Measurements from ENCODE around the gene C11orf87. TPM values are rescaled to one million over a fixed set of nuclear protein-coding genes. Genes with fewer than 3 reads are reported as not detected.

C11orf87 gene
- total RNA-seq, 2 donors from 2014 or later = not detected

- TF ChIP-seq CTCF (conservative IDR thresholded peaks at IDR 0.05) = no peak
- no peak overlapping the region for H3K9ac ChIP-seq (ENCODE audit: extremely low read depth, low read length, poor library complexity, severe bottlenecking)
- Mint-ChIP-seq H3K9me3 (no peaks in the 10 kb centered on the region), H3K4me1 (no peaks in the 10 kb centered on the region), H3K36me3 (ENCODE audit: low read depth) (no peaks in the 10 kb centered on the region), H3K4me3 (no peak overlapping the region), H3K27me3 (ENCODE audit: insufficient read depth) (peaks cover 37% of the 10 kb centered on the region), H3K27ac (no peak overlapping the region)
- H3K27ac ChIP-seq (ENCODE audit: low read depth, low read length) = no peak overlapping the region
- 82 to 83% methylated on average over 2 to 3 of the region's 3 CpGs for WGBS, 2 experiments (ENCODE audit: insufficient coverage in 1 of 2, insufficient read length in 1 of 2)
- DNase-seq = no peak
- H3K36me3 ChIP-seq (ENCODE audit: control insufficient read depth, insufficient read depth, low read length) = no peaks in the 10 kb centered on the region
- no peak overlapping the region for H3K4me3 ChIP-seq (ENCODE audit: low read length)
- H3K27me3 ChIP-seq (ENCODE audit: control insufficient read depth, insufficient read depth, low read length, poor library complexity, severe bottlenecking) = peaks cover 71% of the 10 kb centered on the region
- no peaks in the 10 kb centered on the region for H3K9me3 ChIP-seq (ENCODE audit: control insufficient read depth, low read length)
- no peaks in the 10 kb centered on the region for H3K4me1 ChIP-seq (ENCODE audit: control insufficient read depth, insufficient read depth, low read length)
These were observed 11.8 kb downstream of the C11orf87 start for GRCh38 chr11:109433753-109434256.

- Histone ChIP-seq H3K27ac (ENCODE audit: low read depth, low read length) (no peak overlapping the region), H3K4me1 (ENCODE audit: control insufficient read depth, insufficient read depth, low read length) (no peaks in the 10 kb centered on the region), H3K36me3 (ENCODE audit: control insufficient read depth, insufficient read depth, low read length) (no peaks in the 10 kb centered on the region), H3K4me3 (ENCODE audit: low read length) (no peak overlapping the region), H3K27me3 (ENCODE audit: control insufficient read depth, insufficient read depth, low read length, poor library complexity, severe bottlenecking) (peaks cover 57% of the 10 kb centered on the region), H3K9ac (ENCODE audit: extremely low read depth, low read length, poor library complexity, severe bottlenecking) (no peak overlapping the region), H3K9me3 (ENCODE audit: control insufficient read depth, low read length) (no peaks in the 10 kb centered on the region)
- 88% methylated on average over 3 of the region's 3 CpGs; no CpG with 5 or more reads in 1 of the 2 experiments for WGBS, 2 experiments (ENCODE audit: insufficient coverage in 1 of 2, insufficient read length in 1 of 2)
- no peaks in the 10 kb centered on the region for H3K4me1 Mint-ChIP-seq
- peaks cover 27% of the 10 kb centered on the region for H3K27me3 Mint-ChIP-seq (ENCODE audit: insufficient read depth)
- no peak for TF ChIP-seq CTCF (conservative IDR thresholded peaks at IDR 0.05)
- no peaks in the 10 kb centered on the region for H3K36me3 Mint-ChIP-seq (ENCODE audit: low read depth)
- no peak overlapping the region for H3K4me3 Mint-ChIP-seq
- no peaks in the 10 kb centered on the region for H3K9me3 Mint-ChIP-seq
- no peak overlapping the region for H3K27ac Mint-ChIP-seq
- DNase-seq = no peak
These were observed 13.2 kb downstream of the C11orf87 start for GRCh38 chr11:109435121-109435742.

- Mint-ChIP-seq H3K27me3 (ENCODE audit: insufficient read depth) (peaks cover 3% of the 10 kb centered on the region), H3K9me3 (no peaks in the 10 kb centered on the region), H3K27ac (no peak overlapping the region), H3K4me1 (no peaks in the 10 kb centered on the region), H3K4me3 (no peak overlapping the region), H3K36me3 (ENCODE audit: low read depth) (no peaks in the 10 kb centered on the region)
- H3K9me3 ChIP-seq (ENCODE audit: control insufficient read depth, low read length) = no peaks in the 10 kb centered on the region
- no peak overlapping the region for H3K9ac ChIP-seq (ENCODE audit: extremely low read depth, low read length, poor library complexity, severe bottlenecking)
- H3K4me1 ChIP-seq (ENCODE audit: control insufficient read depth, insufficient read depth, low read length) = no peaks in the 10 kb centered on the region
- peaks cover 13% of the 10 kb centered on the region for H3K27me3 ChIP-seq (ENCODE audit: control insufficient read depth, insufficient read depth, low read length, poor library complexity, severe bottlenecking)
- TF ChIP-seq CTCF (conservative IDR thresholded peaks at IDR 0.05) = no peak
- WGBS, 2 experiments (ENCODE audit: insufficient coverage in 1 of 2, insufficient read length in 1 of 2) = 92 to 94% methylated on average over 2 of the region's 2 CpGs
- no peak for DNase-seq
- no peaks in the 10 kb centered on the region for H3K36me3 ChIP-seq (ENCODE audit: control insufficient read depth, insufficient read depth, low read length)
- no peak overlapping the region for H3K4me3 ChIP-seq (ENCODE audit: low read length)
- H3K27ac ChIP-seq (ENCODE audit: low read depth, low read length) = no peak overlapping the region
These were observed 17.7 kb downstream of the C11orf87 start for GRCh38 chr11:109439684-109440083.

Measured in endodermal cell (in vitro differentiated cells).